GM19239 (cell line): ENCODE results near the gene ERC2.

ENCODE experiments used
- DNase-seq: peaks from one replicate; pipeline ENCODE4 v3.0.0; 2011; ENCODE audit warnings: low spot score; ENCODE audit not compliant: insufficient read length
- FAIRE-seq: peaks from 2 replicates; lab custom pipeline; 2011; peaks lifted over from hg19 to GRCh38; lab: Jason Lieb, UNC

The ERC2 gene

DNA sequence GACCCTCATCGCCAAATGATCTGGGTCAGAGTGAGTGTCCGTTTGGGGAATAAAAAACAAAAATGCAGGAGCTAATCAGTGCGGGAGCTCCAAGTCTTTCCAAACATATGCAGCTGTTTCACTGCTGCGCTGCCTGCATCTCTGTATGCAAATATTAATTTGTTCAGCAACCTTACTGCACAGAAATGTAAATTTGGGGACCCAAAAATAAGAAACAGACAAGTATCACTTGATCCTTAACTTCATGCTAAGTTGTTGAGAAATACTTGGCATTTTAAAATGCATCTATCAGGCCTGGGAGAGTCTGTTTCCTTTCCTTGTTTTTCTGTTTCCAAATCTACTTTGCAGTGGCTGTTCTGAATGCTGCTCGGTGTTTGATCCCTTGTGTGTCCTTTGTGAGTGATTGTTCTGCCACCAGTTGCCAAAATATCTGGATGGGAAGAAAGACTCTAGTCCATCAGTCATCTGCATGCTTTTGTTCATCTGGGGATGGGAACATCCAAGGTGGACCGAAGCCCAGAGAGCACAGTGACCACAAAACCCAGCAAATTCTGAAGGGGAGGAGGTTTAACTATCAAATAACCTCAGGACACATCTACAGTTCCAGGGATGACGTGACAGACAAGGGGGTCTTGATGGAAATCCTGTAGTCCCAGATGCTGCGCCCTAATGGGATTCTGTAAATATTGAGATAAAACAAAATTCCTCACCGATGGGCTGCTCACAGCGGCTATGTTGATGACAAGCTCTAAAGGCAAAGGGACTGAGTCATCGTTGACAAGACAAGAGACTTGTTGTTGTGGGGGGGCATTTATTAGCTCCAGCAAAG lies 781.6 kb downstream of the ERC2 start:
- peak; percentile 8 for FAIRE-seq
- no peak for DNase-seq

- no peak for FAIRE-seq
Measured at GRCh38 chr3:55683666-55684270, 784.5 kb downstream of the ERC2 start.

GRCh38 chr3:55682461-55682860 lies 785.8 kb downstream of the ERC2 start:
- DNase-seq (no peak), FAIRE-seq (no peak)

More at GRCh38 chr3:55683666-55684270, 784.5 kb downstream of the ERC2 start:
- DNase-seq, result no peak

DNA sequence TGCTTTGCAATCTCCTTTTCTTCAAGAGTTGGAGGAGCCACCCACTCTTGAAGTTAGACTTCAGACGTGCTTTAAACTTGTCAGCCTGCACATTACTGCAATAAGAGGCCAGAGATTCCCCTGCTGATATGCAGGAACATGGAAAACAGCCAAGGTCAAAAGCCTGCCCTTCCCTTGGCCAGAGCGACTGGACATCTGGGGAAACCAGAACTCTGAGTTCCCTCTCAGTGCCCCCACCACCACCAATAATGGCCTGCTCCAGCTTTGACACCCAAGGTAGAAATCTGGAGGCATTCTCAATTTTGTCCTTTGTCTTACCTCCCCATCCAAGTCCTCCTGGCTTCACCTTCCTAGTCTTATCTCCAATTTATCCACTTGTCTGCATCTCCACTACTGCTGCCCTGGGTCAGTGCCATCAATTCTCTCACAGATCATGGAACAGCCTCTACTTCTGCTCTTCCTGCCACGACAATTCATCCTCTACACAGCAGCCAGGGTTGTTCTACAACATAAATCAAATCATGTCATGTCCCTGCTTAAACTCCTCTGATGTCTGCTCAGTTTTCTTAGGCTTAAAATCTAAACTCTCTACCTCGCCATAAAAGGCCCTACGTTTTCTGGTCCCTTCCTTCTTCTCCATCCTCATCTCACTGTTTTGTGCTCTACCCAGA lies 789.6 kb downstream of the ERC2 start:
- FAIRE-seq (no peak), DNase-seq (no peak)

- no peak for DNase-seq
- peak; percentile 18 for FAIRE-seq
Measured at GRCh38 chr3:55676643-55677042, 791.6 kb downstream of the ERC2 start.

GRCh38 chr3:55675478-55675877 lies 792.8 kb downstream of the ERC2 start:
- DNase-seq (peak; percentile 49), FAIRE-seq (peak; percentile 93)

GRCh38 chr3:55673764-55674163 lies 794.5 kb downstream of the ERC2 start:
- DNase-seq, result no peak

DNA sequence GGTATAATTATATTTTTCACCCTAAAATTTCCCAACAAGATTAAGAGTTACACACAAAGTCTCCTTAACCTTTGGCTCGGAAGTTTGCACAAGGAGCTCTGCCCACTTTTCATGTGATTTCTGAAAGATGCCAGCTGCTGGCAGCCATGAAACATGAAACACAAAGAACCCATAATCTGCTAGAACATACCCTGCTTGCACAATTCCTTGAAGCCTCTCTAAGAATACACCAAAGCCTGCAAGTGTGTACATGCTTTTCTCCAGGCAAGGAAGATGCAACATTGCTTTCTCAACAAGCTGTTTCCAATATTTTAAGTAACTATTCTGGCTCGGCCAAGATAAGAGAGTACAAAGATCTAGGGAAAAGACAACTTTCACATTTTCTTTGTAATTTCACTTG lies 799.1 kb downstream of the ERC2 start:
- FAIRE-seq (no peak), DNase-seq (no peak)

More at GRCh38 chr3:55673764-55674163, 794.5 kb downstream of the ERC2 start:
- FAIRE-seq, result no peak

- no peak for FAIRE-seq
- DNase-seq, result no peak
Measured at GRCh38 chr3:55668359-55668758, 799.9 kb downstream of the ERC2 start.

- FAIRE-seq (no peak), DNase-seq (no peak)
Measured at GRCh38 chr3:55664387-55664786, 803.9 kb downstream of the ERC2 start.

- DNase-seq, result no peak
- no peak for FAIRE-seq
Measured at GRCh38 chr3:55662683-55663082, 805.6 kb downstream of the ERC2 start.

DNA sequence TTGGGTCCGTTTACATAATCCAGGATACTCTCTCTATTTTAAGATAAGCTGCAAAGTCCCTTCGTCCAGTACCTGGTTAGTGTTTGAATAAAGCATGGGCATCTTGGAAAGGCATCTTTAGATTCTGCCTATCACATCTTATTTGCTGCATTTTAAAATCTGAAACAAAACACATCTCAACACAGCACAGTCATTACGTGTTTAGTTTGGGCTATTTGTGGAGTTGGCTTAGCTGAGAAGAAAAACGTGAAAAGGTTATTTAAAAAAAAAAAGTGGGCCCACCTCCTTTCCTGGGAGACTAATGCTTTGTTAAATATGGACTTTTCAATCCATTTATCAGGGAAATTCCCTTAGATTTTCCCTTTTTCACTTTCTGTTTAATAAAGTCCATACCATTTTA lies 806.7 kb downstream of the ERC2 start:
- DNase-seq, result no peak
- FAIRE-seq, result peak; percentile 60

DNA sequence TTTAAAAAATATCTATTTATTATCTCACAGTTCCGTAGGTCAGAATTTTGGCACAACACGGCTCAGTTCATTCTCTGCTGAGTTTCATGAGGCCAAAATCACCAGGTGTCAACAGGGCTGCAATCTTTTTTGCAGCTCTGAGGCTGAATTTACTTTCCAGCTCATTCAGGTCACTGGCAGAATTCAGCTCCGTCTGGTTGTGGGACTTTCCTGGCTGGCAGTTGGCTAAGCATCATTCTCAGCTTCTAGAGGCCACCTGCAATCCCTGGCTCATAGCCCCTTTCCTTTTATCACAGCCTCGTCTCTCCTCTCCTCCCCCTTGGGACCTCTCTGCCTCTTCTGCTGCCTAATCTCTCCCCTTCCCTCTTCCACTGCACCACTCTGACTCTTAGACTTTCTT lies 807.1 kb downstream of the ERC2 start:
- DNase-seq (no peak), FAIRE-seq (peak; percentile 52)

- FAIRE-seq, result no peak
Measured at GRCh38 chr3:55660642-55661041, 807.6 kb downstream of the ERC2 start.

GRCh38 chr3:55659701-55660100 lies 808.6 kb downstream of the ERC2 start:
- FAIRE-seq, result no peak
- DNase-seq, result no peak

More at GRCh38 chr3:55660642-55661041, 807.6 kb downstream of the ERC2 start:
- no peak for DNase-seq

DNA sequence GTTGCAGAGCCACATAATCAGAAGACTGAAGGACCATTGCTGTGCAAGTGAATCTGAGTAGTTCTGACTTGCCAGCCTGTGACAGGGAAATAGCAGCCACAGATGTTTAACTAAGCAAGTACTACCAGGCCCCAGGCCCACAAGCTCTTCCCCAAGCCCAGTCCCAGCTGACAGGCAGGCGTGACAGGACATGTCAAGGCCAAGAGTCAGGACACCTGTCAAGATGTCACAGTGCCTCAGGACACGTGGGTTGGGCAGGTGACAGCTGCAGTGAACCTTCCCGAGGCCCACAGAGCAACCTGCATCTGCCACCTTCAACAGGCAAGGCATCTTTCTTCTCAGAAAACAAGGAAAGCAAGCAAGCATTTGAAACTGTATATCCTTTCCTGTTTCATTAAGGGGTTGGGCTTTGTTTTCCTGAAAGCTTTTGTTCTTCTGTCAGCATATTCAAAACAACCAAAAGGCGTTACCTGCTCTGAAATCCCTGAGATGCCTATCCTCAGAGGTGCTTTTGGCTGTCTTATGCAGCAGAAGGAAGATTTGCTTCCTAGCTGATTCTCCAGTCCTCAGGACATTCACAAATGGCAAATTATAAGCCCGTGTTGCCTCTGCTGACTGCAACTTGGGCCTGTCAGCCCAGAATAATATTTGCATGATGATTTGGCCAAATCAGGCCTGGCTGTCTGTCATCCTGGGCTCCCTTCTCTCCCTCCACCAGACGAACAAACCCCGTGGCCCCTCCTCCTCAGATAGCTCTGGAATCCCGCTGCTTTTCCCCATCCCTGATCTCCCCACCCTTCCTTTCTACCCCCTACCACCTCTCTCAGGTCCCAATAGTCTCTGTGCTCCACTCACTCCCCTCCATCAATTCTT lies 809.3 kb downstream of the ERC2 start:
- peak; percentile 67 for FAIRE-seq
- DNase-seq, result no peak

DNA sequence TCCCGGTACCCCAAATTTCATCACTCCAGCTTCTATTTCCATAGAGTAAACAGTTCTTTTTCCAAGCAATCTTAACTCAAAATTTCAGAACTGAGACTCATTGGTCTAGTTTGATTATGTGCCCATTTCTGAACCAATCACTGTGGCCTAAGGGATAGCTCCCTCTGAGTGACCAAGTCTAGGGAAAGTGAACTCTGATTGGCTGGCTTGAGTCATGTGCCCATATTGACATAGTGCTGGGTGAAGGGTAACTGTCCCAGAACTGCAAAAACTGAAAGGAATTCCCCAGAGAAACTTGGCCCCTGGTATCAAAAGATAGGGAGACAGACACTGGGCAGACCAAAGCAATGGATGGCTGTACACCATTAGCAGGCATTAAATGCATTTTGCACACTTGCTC lies 810.0 kb downstream of the ERC2 start:
- no peak for DNase-seq
- FAIRE-seq, result no peak

DNA sequence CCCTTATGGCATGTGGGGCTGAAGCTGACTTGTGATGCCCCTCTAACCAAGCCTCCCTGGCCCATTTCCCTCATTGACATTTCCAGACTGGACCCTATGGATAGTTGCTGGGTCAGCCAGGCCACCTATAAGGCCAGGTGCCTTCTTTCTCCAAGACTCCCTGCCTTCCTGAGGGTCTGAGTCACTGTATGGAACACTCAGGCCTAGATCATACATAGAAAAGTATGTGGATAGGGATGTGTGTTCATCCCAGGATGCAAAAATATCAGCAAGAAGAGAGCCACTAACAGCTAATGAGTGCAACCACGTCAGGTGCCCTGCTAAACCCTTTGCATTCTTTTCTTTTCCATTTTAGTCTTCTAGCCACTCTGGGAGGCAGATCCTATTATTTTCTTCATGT lies 812.7 kb downstream of the ERC2 start:
- FAIRE-seq, result no peak

DNA sequence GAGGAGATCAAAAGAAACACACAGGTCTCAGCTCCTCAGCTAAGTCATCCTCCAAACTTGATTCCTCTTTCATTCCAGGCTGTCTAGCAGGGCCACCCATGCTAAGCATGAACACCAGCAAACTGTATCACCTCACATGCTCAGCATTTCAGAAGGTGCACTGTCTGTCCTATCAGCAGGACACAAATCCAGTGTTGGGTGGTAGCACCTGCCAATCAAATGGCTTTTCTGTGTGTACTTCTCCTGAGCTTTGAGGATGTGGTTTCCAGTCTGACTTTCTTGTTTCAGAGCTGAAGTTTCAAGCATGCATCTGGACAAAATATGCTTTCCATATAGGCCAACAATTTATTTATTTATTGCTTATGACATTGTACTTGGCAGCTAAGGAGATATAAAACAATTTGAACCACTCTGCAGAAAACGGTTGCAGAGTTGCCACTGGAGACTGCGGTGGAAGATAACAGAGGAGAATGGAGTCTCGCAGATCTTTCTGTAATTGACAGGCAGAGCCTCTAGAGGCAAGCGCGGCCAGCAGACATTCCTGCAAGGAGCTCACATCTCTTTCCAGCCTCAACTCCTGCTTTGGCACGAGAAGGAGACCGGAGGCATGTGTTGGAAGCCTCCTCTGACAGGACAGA lies 814.0 kb downstream of the ERC2 start:
- FAIRE-seq (peak; percentile 95), DNase-seq (peak; percentile 27)

More for the DNA sequence above, 812.7 kb downstream of the ERC2 start:
- DNase-seq, result no peak

GRCh38 chr3:55651011-55651410 lies 817.3 kb downstream of the ERC2 start:
- DNase-seq (no peak), FAIRE-seq (no peak)
